GM12874 (cell line): Measurements from ENCODE around the gene PCA3.

ENCODE experiments used
- TF ChIP-seq, protein P1 (sequence below): IDR thresholded peaks from 2 replicates; pipeline ENCODE4 v1.5.1; 2011; ENCODE audit warnings: low read depth, mild to moderate bottlenecking, control low read depth, low read length, moderate library complexity; ENCODE audit not compliant: insufficient read depth

The PCA3 gene

DNA sequence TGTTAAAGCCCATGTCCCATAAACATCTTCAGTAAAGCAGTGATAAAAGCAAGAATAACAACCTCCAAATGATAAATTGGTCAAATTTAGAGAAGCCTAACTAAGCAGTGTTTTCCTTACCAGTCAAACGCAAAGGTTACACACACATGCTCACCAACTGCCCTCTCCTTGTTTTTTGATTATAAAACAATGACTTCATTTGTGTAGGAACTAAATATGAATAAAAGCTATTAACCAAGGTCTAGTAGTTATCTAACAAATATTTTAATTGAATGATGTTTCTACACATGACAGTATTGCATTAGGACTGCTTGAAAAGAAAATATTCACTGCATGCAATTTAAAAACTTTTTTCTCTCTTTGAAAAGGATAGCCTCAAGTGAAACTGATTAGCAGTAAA, 36.7 kb downstream of the PCA3 start:
- TF ChIP-seq, protein P1, sequence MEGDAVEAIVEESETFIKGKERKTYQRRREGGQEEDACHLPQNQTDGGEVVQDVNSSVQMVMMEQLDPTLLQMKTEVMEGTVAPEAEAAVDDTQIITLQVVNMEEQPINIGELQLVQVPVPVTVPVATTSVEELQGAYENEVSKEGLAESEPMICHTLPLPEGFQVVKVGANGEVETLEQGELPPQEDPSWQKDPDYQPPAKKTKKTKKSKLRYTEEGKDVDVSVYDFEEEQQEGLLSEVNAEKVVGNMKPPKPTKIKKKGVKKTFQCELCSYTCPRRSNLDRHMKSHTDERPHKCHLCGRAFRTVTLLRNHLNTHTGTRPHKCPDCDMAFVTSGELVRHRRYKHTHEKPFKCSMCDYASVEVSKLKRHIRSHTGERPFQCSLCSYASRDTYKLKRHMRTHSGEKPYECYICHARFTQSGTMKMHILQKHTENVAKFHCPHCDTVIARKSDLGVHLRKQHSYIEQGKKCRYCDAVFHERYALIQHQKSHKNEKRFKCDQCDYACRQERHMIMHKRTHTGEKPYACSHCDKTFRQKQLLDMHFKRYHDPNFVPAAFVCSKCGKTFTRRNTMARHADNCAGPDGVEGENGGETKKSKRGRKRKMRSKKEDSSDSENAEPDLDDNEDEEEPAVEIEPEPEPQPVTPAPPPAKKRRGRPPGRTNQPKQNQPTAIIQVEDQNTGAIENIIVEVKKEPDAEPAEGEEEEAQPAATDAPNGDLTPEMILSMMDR = no peak

DNA sequence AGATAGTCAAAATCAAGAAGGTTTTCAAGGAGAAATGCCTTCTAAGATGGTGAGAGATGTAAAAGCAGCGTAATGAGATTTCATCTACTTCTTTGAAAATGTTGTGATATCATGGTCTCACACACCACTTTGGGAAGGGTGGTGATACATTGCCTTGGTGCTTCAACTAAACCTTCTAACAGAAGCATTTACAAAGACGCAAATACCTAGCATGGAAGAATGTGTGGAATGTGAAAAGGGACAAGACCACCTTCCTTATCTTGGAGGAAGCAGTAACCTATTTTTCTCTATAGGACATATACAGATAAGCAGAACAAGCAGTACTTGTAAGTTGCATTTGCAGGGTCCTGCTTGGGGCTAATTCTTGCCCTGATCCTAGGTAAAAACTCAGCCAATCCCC, 38.8 kb downstream of the PCA3 start:
- TF ChIP-seq, protein P1 = no peak

DNA sequence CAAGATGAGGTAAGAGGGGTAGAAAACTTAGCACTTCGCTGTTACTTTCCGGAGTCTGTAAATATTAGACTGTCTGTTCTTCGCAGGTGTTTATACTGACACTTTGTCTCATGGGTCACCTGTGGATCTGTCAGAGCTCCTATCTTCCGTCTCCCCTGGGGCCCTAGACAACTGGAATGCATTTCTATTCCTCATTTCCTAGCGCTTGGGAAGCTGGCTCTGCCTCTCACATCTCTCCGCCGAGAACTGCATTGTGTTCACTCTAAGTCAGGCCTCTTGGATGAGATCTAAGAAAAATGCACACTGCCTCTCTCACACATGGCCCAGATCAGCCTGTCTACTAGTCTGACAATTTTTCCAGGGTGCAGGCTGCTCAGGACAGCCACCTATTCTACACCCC, 39.5 kb downstream of the PCA3 start:
- TF ChIP-seq, protein P1 = no peak

DNA sequence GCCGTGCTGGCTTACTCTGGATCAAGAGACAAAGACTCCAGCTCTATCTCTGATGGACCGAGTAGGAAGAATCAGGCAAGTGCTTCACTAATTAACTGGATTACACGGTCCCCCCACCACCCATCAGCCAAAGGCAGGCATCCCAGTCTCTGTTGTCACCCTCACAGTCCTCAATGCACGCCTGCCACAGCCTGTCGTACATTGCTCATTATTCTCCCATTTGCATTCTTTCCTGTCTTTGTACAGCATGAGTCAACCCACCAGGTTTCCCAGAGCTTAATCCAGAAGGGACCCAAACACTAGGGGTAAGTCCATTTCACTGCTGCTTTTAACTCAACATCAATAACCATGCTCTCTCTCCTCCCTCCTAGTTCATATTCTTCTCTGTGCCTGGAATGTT, 44.4 kb downstream of the PCA3 start:
- TF ChIP-seq, protein P1 = no peak

DNA sequence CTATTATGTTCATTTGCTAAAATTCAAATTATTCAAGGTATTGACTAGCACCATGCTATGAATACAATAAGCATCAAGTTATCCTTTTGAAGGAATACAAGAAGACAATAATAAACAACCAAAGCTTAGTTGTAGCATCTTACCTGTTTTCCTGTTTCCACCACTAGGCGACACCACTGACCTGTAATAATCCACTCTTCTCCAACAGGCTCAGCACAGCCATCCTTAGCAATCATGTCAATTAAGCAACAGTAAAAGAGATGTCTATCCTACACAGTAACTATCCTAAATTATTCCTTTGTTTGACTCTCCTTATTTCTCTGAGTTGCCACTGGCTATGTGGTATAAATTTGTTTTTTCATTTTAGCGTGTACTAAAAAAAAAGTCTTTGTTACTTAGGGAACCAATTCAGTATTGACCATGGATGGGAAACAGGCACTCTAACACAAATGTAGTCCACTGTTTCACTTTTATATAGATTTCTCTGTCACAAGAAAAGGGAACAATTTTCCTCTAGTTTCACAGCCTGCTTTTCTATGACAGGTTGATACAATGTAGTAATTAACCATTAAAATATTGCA, 46.2 kb downstream of the PCA3 start:
- TF ChIP-seq, protein P1 = peak; percentile 79

DNA sequence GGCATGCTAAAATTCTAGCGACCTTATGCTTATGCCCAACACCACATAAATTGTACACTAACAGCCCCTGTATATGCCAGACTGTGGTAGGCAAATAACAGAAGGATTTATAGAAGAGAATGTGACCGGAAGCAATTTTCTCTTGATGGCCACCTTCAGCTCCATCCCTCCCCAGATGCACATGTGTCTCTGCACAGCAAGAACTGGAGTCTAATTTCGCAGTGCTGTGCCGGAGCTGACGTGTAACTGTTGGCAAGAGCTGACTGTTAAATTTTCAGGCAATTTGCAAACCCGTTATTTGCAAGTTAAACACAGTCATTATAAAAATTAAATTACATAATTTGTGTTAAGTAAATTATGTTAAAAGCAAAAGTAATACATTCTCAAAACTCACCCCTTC, 48.4 kb downstream of the PCA3 start:
- TF ChIP-seq, protein P1 = no peak

DNA sequence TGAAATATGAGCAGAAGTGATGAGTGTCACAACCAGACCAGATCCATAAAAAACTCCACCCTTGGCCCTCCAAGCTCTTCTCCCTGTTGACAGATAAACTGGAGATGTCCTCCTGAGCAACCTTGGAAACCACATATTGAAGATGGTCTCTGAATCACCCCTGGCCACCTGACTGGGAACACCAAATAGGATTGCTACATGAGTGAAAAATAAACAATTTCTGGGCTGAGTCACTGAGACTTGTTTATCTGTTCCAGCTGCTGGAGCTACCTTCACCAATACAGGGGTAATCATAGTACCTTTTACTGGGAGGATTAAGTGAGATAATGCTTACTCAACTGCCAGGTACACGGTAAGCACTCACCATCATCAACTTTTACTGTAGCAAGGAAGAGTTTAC, 53.3 kb downstream of the PCA3 start:
- TF ChIP-seq, protein P1 = no peak
